ENCODE data around the gene FAM3C.

FAM3C gene

DNA sequence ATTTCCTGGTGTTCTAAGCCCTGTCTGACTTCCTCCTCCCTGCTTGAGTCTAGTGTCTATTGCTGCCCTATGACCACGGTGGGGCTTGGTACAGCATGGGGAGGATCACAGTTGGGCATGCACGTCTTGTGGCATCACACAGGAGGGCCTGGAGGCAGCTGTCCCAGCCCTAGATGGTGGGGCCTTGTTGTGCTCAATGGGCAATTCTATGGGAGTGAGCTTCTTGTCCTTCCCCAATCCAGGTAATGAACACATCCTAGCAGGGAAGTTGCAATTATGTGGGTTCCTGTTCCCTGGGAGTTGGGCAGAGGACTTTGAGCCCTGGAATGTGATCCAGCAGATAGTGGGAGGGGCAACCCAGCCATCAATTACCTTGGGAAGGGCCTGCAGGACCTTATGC lies 10.8 kb upstream of the FAM3C start:
- no peak overlapping the region for H3K4me3 ChIP-seq (ENCODE audit: low read depth, low read length)
- DNase-seq (ENCODE audit: low read depth) = no peak
- TF ChIP-seq, protein P1, sequence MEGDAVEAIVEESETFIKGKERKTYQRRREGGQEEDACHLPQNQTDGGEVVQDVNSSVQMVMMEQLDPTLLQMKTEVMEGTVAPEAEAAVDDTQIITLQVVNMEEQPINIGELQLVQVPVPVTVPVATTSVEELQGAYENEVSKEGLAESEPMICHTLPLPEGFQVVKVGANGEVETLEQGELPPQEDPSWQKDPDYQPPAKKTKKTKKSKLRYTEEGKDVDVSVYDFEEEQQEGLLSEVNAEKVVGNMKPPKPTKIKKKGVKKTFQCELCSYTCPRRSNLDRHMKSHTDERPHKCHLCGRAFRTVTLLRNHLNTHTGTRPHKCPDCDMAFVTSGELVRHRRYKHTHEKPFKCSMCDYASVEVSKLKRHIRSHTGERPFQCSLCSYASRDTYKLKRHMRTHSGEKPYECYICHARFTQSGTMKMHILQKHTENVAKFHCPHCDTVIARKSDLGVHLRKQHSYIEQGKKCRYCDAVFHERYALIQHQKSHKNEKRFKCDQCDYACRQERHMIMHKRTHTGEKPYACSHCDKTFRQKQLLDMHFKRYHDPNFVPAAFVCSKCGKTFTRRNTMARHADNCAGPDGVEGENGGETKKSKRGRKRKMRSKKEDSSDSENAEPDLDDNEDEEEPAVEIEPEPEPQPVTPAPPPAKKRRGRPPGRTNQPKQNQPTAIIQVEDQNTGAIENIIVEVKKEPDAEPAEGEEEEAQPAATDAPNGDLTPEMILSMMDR (IDR thresholded peaks at IDR 0.05; ENCODE audit: low read depth, low read length, missing control alignments) = no peak

DNA sequence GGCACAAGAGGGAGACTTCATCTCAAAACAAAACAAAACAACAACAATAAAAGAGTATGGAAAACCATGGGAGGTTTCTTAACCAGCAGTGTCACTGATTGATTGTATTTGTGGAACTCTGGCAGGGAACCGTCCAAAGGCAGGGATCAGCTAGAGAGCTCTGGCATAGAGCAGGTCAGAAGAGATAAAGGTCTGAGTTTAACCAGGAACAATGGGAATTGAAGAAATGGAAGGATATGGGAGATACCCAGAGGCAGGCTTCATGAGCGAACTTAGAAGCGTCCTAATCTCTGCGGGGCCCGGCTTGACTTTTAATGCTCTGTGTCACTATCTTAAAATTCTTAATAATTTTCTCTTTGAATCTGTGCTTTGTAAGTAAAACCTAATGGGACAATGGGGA lies 10.4 kb upstream of the FAM3C start:
- no peak for DNase-seq (ENCODE audit: low read depth)
- TF ChIP-seq, protein P1 (IDR thresholded peaks at IDR 0.05; ENCODE audit: low read depth, low read length, missing control alignments) = no peak
- no peak overlapping the region for H3K4me3 ChIP-seq (ENCODE audit: low read depth, low read length)

DNA sequence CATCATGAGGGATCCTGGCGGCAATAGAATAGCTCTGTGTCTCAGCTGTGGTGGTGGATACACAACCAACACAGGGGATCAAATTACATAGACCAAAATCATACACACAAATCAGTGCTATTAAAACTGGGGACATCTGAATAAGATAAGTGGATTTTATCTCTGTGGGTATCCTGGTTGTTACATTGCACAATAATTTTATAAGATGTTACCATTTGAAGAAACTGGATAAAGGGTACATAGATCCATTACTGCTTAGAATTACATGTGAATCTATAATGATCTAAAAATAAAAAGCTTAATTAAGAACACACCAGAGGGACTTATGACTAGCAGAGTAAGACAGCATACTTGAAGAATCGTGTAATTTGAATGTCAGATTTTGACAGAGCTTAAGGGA lies 8.2 kb upstream of the FAM3C start:
- TF ChIP-seq, protein P1 (IDR thresholded peaks at IDR 0.05; ENCODE audit: low read depth, low read length, missing control alignments) = no peak
- no peak overlapping the region for H3K4me3 ChIP-seq (ENCODE audit: low read depth, low read length)
- no peak for DNase-seq (ENCODE audit: low read depth)

DNA sequence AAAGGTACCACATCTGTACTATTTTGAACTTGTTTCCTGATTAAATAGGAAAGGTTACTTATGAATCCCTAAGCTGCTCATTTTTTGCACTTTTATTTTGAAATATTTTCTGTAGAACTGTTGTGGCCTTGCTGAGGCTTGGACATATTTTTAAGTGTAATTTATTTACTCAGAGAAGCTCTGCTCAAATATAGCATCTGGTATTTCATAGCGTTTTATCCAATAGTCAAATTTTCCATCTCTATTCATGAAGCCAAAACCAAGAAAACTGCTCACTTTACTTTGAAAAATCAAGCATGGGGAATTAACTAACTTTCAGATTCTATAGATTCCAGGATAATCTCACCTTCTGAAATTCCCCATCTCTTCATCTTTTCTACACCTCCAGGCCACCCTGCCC lies 6.6 kb upstream of the FAM3C start:
- DNase-seq (ENCODE audit: low read depth) = no peak
- H3K4me3 ChIP-seq (ENCODE audit: low read depth, low read length) = no peak overlapping the region
- TF ChIP-seq, protein P1 (IDR thresholded peaks at IDR 0.05; ENCODE audit: low read depth, low read length, missing control alignments) = no peak

DNA sequence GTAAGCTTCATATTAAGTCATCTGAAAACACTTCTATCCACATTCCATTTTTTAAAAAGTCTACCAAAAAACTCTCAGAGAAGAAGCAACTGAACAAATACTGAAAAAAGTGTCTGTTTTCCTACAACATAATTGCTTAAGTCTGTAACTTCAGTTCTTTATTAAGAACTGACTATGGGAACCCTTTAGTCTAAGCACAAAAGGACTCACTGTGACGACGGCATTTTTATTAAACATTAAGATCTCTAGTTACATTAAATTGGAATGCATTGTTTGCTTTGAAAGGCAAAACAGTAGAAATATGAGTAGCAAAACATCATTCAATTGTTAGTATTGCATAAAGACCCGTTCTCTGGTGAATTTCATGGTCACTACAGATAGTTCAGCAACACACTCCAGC lies 5.8 kb upstream of the FAM3C start:
- H3K4me3 ChIP-seq (ENCODE audit: low read depth, low read length) = no peak overlapping the region
- no peak for DNase-seq (ENCODE audit: low read depth)
- TF ChIP-seq, protein P1 (IDR thresholded peaks at IDR 0.05; ENCODE audit: low read depth, low read length, missing control alignments) = no peak

DNA sequence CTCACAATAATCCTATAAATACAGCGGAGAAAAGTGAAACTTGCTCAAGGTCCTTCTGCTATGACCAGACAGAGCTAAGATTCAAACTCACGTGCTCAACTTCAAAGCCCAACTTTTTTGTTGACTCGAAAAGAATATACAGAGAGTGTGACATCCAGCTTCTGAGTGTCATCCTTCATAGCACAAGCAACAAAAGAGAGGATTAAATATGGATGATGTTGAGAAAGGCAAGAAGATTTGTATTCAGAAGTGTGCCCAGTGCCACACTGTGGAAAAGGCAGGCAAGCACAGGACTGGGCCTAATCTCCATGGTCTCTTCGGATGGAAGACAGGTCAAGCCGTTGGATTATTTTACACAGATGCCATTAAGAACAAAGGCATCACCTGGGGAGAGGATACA lies 2.1 kb upstream of the FAM3C start:
- no peak overlapping the region for H3K4me3 ChIP-seq (ENCODE audit: low read depth, low read length)
- TF ChIP-seq, protein P1 (IDR thresholded peaks at IDR 0.05; ENCODE audit: low read depth, low read length, missing control alignments) = peak; percentile 31
- no peak for DNase-seq (ENCODE audit: low read depth)

DNA sequence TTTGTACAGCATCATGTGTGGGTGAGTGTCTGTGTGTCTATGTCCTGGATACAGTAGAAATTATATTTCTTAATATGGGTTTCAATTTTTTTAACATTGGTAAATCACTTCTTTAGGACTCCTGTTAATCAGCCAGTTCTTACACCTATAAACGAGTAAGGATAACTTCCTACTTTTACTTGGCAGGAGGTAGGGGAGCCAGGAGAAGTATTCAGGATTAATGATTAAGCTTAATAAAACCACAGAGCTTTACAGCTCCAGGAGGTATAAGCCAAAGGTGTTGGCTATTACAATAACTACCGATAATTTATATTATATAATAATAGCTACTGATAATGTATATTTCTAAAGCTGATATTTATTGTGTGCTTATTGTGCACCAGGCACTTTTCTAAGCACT lies 1.7 kb upstream of the FAM3C start:
- DNase-seq (ENCODE audit: low read depth) = no peak
- no peak overlapping the region for H3K4me3 ChIP-seq (ENCODE audit: low read depth, low read length)
- TF ChIP-seq, protein P1 (IDR thresholded peaks at IDR 0.05; ENCODE audit: low read depth, low read length, missing control alignments) = no peak

Measured in GM12864 (cell line).